Stimulated activated CD8-positive, alpha-beta memory T cell treated with anti-CD3 and anti-CD28 coated beads, Interleukin-4, amount 100 ng/mL, for 24 hours (primary cell): ENCODE results near the gene MIF.
"Not testable (repeated sequence)": the region's sequence is repeated elsewhere in the genome, so short reads cannot be mapped to it uniquely, and the experiment has no call there.

ENCODE experiments used
- DNase-seq: peaks from one replicate; pipeline ENCODE4 v3.0.0-alpha.2; 2020; ENCODE audit warnings: low read depth

Gene MIF

GRCh38 chr22:23903328-23903971 lies 9.3 kb downstream of the MIF start:
- no peak for DNase-seq

GRCh38 chr22:23904573-23905254 lies 10.5 kb downstream of the MIF start:
- DNase-seq = no peak

GRCh38 chr22:23906641-23907040 lies 12.5 kb downstream of the MIF start:
- DNase-seq = no peak

- not testable (repeated sequence) for DNase-seq
Measured at GRCh38 chr22:23907423-23907822, 13.2 kb downstream of the MIF start.

- DNase-seq = no peak
Measured at GRCh38 chr22:23908587-23909205, 14.5 kb downstream of the MIF start.

GRCh38 chr22:23909296-23909898 lies 15.2 kb downstream of the MIF start:
- no peak for DNase-seq

- no peak for DNase-seq
Measured at GRCh38 chr22:23910496-23911190, 16.5 kb downstream of the MIF start.

GRCh38 chr22:23911318-23911980 lies 17.3 kb downstream of the MIF start:
- no peak for DNase-seq

GRCh38 chr22:23912293-23912903 lies 18.2 kb downstream of the MIF start:
- DNase-seq = no peak

- no peak for DNase-seq
Measured at GRCh38 chr22:23913306-23913660, 19.1 kb downstream of the MIF start.

GRCh38 chr22:23913661-23914353 lies 19.6 kb downstream of the MIF start:
- peak; percentile 99 for DNase-seq

GRCh38 chr22:23915290-23915689 lies 21.1 kb downstream of the MIF start:
- no peak for DNase-seq

GRCh38 chr22:23920267-23920611 lies 26.1 kb downstream of the MIF start:
- DNase-seq = not testable (repeated sequence)

GRCh38 chr22:23921586-23922201 lies 27.5 kb downstream of the MIF start:
- not testable (repeated sequence) for DNase-seq

- DNase-seq = no peak
Measured at GRCh38 chr22:23922921-23923320, 28.7 kb downstream of the MIF start.

GRCh38 chr22:23925020-23925606 lies 30.9 kb downstream of the MIF start:
- DNase-seq = no peak

- no peak for DNase-seq
Measured at GRCh38 chr22:23926561-23926960, 32.4 kb downstream of the MIF start.

- no peak for DNase-seq
Measured at GRCh38 chr22:23938328-23939016, 44.3 kb downstream of the MIF start.

- no peak for DNase-seq
Measured at GRCh38 chr22:23939017-23939357, 44.8 kb downstream of the MIF start.

- DNase-seq = not testable (repeated sequence)
Measured at GRCh38 chr22:23940166-23940565, 46.0 kb downstream of the MIF start.
